ENCODE results near the gene OGA. TPM values are rescaled to one million over a fixed set of nuclear protein-coding genes. Genes with fewer than 3 reads are reported as not detected.

The OGA gene
- total RNA-seq, 2 experiments from 2014 or later = 395 to 416 TPM

- H3K9me3 Mint-ChIP-seq = no peaks in the 10 kb centered on the region
- DNase-seq (peak in 2 of 14 experiments; percentile 26 to 28), ATAC-seq (ENCODE audit: poor library complexity) (no peak)
- peaks cover 45% of the 10 kb centered on the region for H3K36me3 ChIP-seq (ENCODE audit: insufficient read depth, low read length)
- H3K9me3 ChIP-seq (ENCODE audit: control insufficient read depth in 1 of 2, insufficient read depth in 1 of 2, low read length in 2 of 2) = no peaks in the 10 kb centered on the region
- ChIA-PET POLR2A (interaction anchor here (1.1 to 11.5 kb wide), 2 partner anchors 20 to 121 kb away, joined by 3 to 223 read pairs; no protein-coding TSS in a partner anchor), CTCF (interaction anchor here (0.9 to 2.9 kb wide), 3 partner anchors 21 to 33 kb away, joined by 3 to 12 read pairs (median 5); no protein-coding TSS in a partner anchor)
- H3K4me3 ChIP-seq (ENCODE audit: low read length) = peak overlapping the region; percentile 97
- peaks cover 37% of the 10 kb centered on the region for H3K4me1 ChIP-seq (ENCODE audit: insufficient read depth, low read length)
- H3K36me3 Mint-ChIP-seq (ENCODE audit: low read depth) = peaks cover 83% of the 10 kb centered on the region
- no peaks in the 10 kb centered on the region for H3K27me3 ChIP-seq (ENCODE audit: control insufficient read depth in 1 of 2, insufficient read depth in 2 of 2, low read length in 2 of 2)
- H3K27ac ChIP-seq (ENCODE audit: low read depth in 1 of 2, low read length in 2 of 2) = peak overlapping the region in 1 of 2 donors; percentile 31
- H3K4me3 Mint-ChIP-seq = peak overlapping the region; percentile 99
- no peaks in the 10 kb centered on the region for H3K27me3 Mint-ChIP-seq
- peak overlapping the region; percentile 96 for H3K27ac Mint-ChIP-seq
- intact Hi-C loops (cut with DNase I, micrococcal nuclease) = loop anchor here (5.0 to 10.0 kb wide), 3 partner anchors 120 to 930 kb away; partner anchors contain the start of genes ARMH3 (in 1 of the 2), FBXW4 (in 1 of the 2) and WBP1L (in 1 of the 2)
- peaks cover 66% of the 10 kb centered on the region for H3K4me1 Mint-ChIP-seq (ENCODE audit: low read depth)
- no peak for TF ChIP-seq CTCF (IDR thresholded peaks at IDR 0.05)
Measured at GRCh38 chr10:101814466-101815071, 3.7 kb downstream of the OGA start.

DNA sequence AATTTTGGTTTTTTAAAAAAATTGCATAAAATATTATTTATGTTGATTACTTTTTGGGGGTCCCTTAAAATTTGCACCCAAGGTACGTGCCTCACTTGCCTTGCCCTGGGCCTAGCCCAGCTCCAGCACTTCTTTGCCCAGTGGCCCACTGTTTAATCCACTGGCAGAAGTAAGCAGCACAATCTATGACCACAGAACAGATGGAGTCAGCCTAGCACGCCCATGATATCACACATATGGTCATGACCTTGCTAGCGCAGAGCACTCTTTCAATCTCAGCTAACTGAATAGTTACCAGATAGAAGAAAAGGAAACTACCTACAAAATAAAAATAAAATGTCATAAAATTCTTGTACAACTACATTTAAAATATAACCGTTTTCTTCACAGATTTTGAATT, 5.6 kb downstream of the OGA start:
- peaks cover 93% of the 10 kb centered on the region for H3K36me3 Mint-ChIP-seq (ENCODE audit: low read depth)
- Histone ChIP-seq H3K4me3 (ENCODE audit: low read length) (no peak overlapping the region), H3K27ac (ENCODE audit: low read depth in 1 of 2, low read length in 2 of 2) (peak overlapping the region in 1 of 2 donors; percentile 35), H3K4me1 (ENCODE audit: insufficient read depth, low read length) (peaks cover 27% of the 10 kb centered on the region), H3K9me3 (ENCODE audit: control insufficient read depth in 1 of 2, insufficient read depth in 1 of 2, low read length in 2 of 2) (no peaks in the 10 kb centered on the region), H3K27me3 (ENCODE audit: control insufficient read depth in 1 of 2, insufficient read depth in 2 of 2, low read length in 2 of 2) (no peaks in the 10 kb centered on the region), H3K36me3 (ENCODE audit: insufficient read depth, low read length) (peaks cover 65% of the 10 kb centered on the region)
- no peak for TF ChIP-seq CTCF (IDR thresholded peaks at IDR 0.05)
- POLR2A ChIA-PET = interaction anchor here (1.2 to 11.5 kb wide), 4 partner anchors 17 to 30 kb away, joined by 3 to 223 read pairs (median 4); partner anchors contain the start of gene NPM3
- peak overlapping the region; percentile 58 for H3K4me3 Mint-ChIP-seq
- no peaks in the 10 kb centered on the region for H3K9me3 Mint-ChIP-seq
- H3K4me1 Mint-ChIP-seq (ENCODE audit: low read depth) = peaks cover 59% of the 10 kb centered on the region
- CTCF ChIA-PET = interaction anchor here (1.1 to 1.4 kb wide), 6 partner anchors 13 to 31 kb away, joined by 3 to 8 read pairs (median 4); no protein-coding TSS in a partner anchor
- ATAC-seq (ENCODE audit: poor library complexity) (no peak), DNase-seq (no peak)
- H3K27me3 Mint-ChIP-seq = no peaks in the 10 kb centered on the region
- intact Hi-C loops (cut with DNase I, micrococcal nuclease) = loop anchor here in 1 of 2 experiments (10.0 kb wide), 2 partner anchors 118 to 932 kb away; partner anchors contain the start of genes FBXW4 and WBP1L
- peak overlapping the region; percentile 96 for H3K27ac Mint-ChIP-seq

DNA sequence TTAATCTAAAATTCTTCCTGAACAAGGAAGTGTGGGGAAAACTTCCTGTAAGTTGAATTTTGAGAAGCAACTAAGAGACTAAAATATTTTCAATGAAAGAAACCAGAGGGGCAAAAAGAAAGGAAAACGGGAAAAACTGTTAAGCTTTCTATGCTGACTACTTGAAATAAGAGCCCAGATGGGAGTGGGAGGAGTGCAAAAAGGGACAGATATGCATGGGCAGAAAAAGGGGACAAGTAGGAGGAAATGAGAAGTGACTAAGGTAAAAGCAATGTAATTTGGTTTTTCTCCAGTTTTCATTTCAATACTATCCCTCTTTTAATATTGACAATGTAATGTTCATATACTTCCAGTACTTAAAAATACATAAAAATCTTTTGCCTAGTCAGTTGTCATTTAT, 11.1 kb downstream of the OGA start:
- Histone ChIP-seq H3K4me3 (ENCODE audit: low read length) (no peak overlapping the region), H3K27me3 (ENCODE audit: control insufficient read depth in 1 of 2, insufficient read depth in 2 of 2, low read length in 2 of 2) (no peaks in the 10 kb centered on the region), H3K4me1 (ENCODE audit: insufficient read depth, low read length) (peaks cover 13% of the 10 kb centered on the region), H3K36me3 (ENCODE audit: insufficient read depth, low read length) (peaks cover 89% of the 10 kb centered on the region), H3K27ac (ENCODE audit: low read depth in 1 of 2, low read length in 2 of 2) (no peak overlapping the region), H3K9me3 (ENCODE audit: control insufficient read depth in 1 of 2, insufficient read depth in 1 of 2, low read length in 2 of 2) (no peaks in the 10 kb centered on the region)
- Mint-ChIP-seq H3K27me3 (no peaks in the 10 kb centered on the region), H3K4me3 (no peak overlapping the region), H3K9me3 (no peaks in the 10 kb centered on the region), H3K4me1 (ENCODE audit: low read depth) (peaks cover 41% of the 10 kb centered on the region), H3K27ac (peak overlapping the region; percentile 55), H3K36me3 (ENCODE audit: low read depth) (peaks cover 80% of the 10 kb centered on the region)
- DNase-seq (no peak), ATAC-seq (ENCODE audit: poor library complexity) (no peak)
- ChIA-PET CTCF (interaction anchor here (1.0 kb wide), 1 partner anchor 9 kb away, joined by 3 read pairs; no protein-coding TSS in a partner anchor), POLR2A (interaction anchor here (1.6 kb wide), 1 partner anchor 9 kb away, joined by 5 read pairs; no protein-coding TSS in a partner anchor)
- TF ChIP-seq CTCF (IDR thresholded peaks at IDR 0.05) = no peak
- intact Hi-C loops (cut with DNase I, micrococcal nuclease) = no loop called here

Measured in CD4-positive, alpha-beta T cell (primary cell).